Astrocyte of the hippocampus (primary cell): ENCODE data around the gene CCDC57.

Experiments used
- DNase-seq: peaks from one replicate; pipeline ENCODE4 v3.0.0; 2011; ENCODE audit warnings: low read depth, low spot score

Gene CCDC57

GRCh38 chr17:82092628-82092994, 120.0 kb downstream of the CCDC57 start:
- no peak for DNase-seq

- no peak for DNase-seq
Observed at GRCh38 chr17:82092094-82092586, 120.5 kb downstream of the CCDC57 start.

GRCh38 chr17:82091264-82092066, 121.2 kb downstream of the CCDC57 start:
- DNase-seq: no peak

GRCh38 chr17:82090549-82091263, 121.9 kb downstream of the CCDC57 start:
- no peak for DNase-seq

GRCh38 chr17:82089723-82090548, 122.7 kb downstream of the CCDC57 start:
- DNase-seq: no peak

- DNase-seq: no peak
Observed at GRCh38 chr17:82088838-82089722, 123.6 kb downstream of the CCDC57 start.

GRCh38 chr17:82087961-82088837, 124.4 kb downstream of the CCDC57 start:
- DNase-seq: no peak

GRCh38 chr17:82086941-82087906, 125.4 kb downstream of the CCDC57 start:
- no peak for DNase-seq

GRCh38 chr17:82085931-82086764, 126.5 kb downstream of the CCDC57 start:
- no peak for DNase-seq

GRCh38 chr17:82085031-82085861, 127.4 kb downstream of the CCDC57 start:
- no peak for DNase-seq

- DNase-seq: no peak
Observed at GRCh38 chr17:82084373-82085030, 128.1 kb downstream of the CCDC57 start.

GRCh38 chr17:82083533-82084359, 128.9 kb downstream of the CCDC57 start:
- DNase-seq: no peak

GRCh38 chr17:82083009-82083408, 129.6 kb downstream of the CCDC57 start:
- no peak for DNase-seq

- no peak for DNase-seq
Observed at GRCh38 chr17:82082456-82082855, 130.2 kb downstream of the CCDC57 start.

- DNase-seq: no peak
Observed at GRCh38 chr17:82081966-82082365, 130.7 kb downstream of the CCDC57 start.

GRCh38 chr17:82081546-82081945, 131.1 kb downstream of the CCDC57 start:
- DNase-seq: no peak
